ENCODE results near the gene TRIP13.

- TF ChIP-seq POLR2AphosphoS5 (IDR thresholded peaks at IDR 0.05; ENCODE audit: low read depth, low read length) = no peak
- TF ChIP-seq TAF1 (IDR thresholded peaks at IDR 0.05; ENCODE audit: borderline replicate concordance, insufficient read depth, low read length) = no peak
Measured at GRCh38 chr5:931570-932145, 39.0 kb downstream of the TRIP13 start.

Measured in PFSK-1 (cell line).